CD4-positive, alpha-beta T cell treated with Interleukin-1 beta for 1 hour (primary cell): ENCODE results near the gene PLEK2.
"Not testable (repeated sequence)": the region's sequence is repeated elsewhere in the genome, so short reads cannot be mapped to it uniquely, and the experiment has no call there.

Source experiments
- DNase-seq, 2 donors: peaks; one replicate each; pipeline ENCODE4 v3.0.0-alpha.2; 2020 to 2022

Gene PLEK2

GRCh38 chr14:67357186-67357968 is 54.6 kb downstream of the PLEK2 start:
- DNase-seq = no peak

- no peak for DNase-seq
Observed at GRCh38 chr14:67352055-67352454, 59.9 kb downstream of the PLEK2 start.

DNA sequence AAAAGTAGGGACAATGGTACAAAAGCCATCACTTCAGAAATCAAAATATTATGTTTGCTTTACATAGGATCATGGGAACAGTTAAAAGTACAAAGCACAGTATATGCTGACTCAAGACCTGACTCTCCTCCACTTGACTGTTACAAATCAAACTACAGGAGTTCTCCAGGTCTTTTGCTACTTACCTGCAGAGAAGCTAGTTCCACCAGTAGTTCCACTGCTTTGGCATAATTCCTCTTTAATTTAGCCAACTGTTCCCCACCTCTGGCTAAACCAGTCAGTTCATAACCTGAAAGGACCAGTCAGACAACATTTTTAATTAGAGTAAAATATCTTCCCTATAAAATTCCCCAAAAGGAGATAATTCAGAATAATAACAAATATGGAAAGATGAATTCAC is 66.4 kb downstream of the PLEK2 start:
- no peak for DNase-seq

GRCh38 chr14:67343601-67344230 is 68.2 kb downstream of the PLEK2 start:
- DNase-seq = no peak

GRCh38 chr14:67341231-67341630 is 70.7 kb downstream of the PLEK2 start:
- DNase-seq = not testable (repeated sequence)
